HepG2 (cell line): ENCODE results near the gene CLDND2. TPM values are rescaled to one million over a fixed set of nuclear protein-coding genes. Genes with fewer than 3 reads are reported as not detected.

Experiments
- BCL3 ChIP-seq: sonication (generic); formaldehyde crosslinking; IDR thresholded peaks from 2 replicates; pipeline ENCODE4 v1.5.1; 2020; ENCODE audit warnings: mild to moderate bottlenecking, missing genetic modification reagents, moderate library complexity
- BORCS8-MEF2B ChIP-seq: sonication (generic); formaldehyde crosslinking; IDR thresholded peaks from 2 replicates; pipeline ENCODE4 v1.8.0; 2022; ENCODE audit warnings: mild to moderate bottlenecking, missing genetic modification reagents
- DMAP1 ChIP-seq: IDR thresholded peaks from 2 replicates; pipeline ENCODE4 v1.6.1; 2016
- FIP1L1 ChIP-seq: fragments of 200-400 bp; formaldehyde crosslinking; IDR thresholded peaks from 2 replicates; pipeline ENCODE4 v1.6.1; 2018; ENCODE audit warnings: low read depth, mild to moderate bottlenecking, low read length, moderate library complexity, borderline replicate concordance; ENCODE audit not compliant: insufficient read depth
- FOSL1 ChIP-seq: sonication (generic); formaldehyde crosslinking; IDR thresholded peaks from 2 replicates; pipeline ENCODE4 v1.9.0; 2021; ENCODE audit warnings: missing genetic modification reagents, borderline replicate concordance
- HNRNPH1 ChIP-seq: fragments of 200-400 bp; formaldehyde crosslinking; optimal IDR thresholded peaks from 2 replicates; pipeline ENCODE3; 2017; ENCODE audit warnings: mild to moderate bottlenecking, low read depth, low read length
- IKZF4 ChIP-seq: sonication (generic); formaldehyde crosslinking; IDR thresholded peaks from 2 replicates; pipeline ENCODE4 v1.5.1; 2020; ENCODE audit warnings: borderline replicate concordance, mild to moderate bottlenecking, low read depth, missing genetic modification reagents; ENCODE audit errors: not compliant biosample characterization
- MEIS2 ChIP-seq: sonication (generic); formaldehyde crosslinking; IDR thresholded peaks from 2 replicates; pipeline ENCODE4 v1.9.0; 2021; ENCODE audit warnings: mild to moderate bottlenecking, missing genetic modification reagents
- RAD21 ChIP-seq: fragments of 450-650 bp; formaldehyde crosslinking; IDR thresholded peaks from 2 replicates; pipeline ENCODE4 v1.5.0; 2020; ENCODE audit warnings: mild to moderate bottlenecking
- RXRB ChIP-seq: IDR thresholded peaks from 2 replicates; pipeline ENCODE4 v1.6.1; 2016; ENCODE audit warnings: borderline replicate concordance, missing genetic modification reagents, missing compliant biosample characterization
- TAF1 ChIP-seq: sonication (generic); formaldehyde crosslinking; IDR thresholded peaks from 2 replicates; pipeline ENCODE4 v1.4.0; 2020; ENCODE audit warnings: missing genetic modification reagents
- TERF1 ChIP-seq: sonication (generic); formaldehyde crosslinking; IDR thresholded peaks from 2 replicates; pipeline ENCODE4 v1.8.0; 2022; ENCODE audit warnings: mild to moderate bottlenecking, missing genetic modification reagents, moderate library complexity
- XRCC5 ChIP-seq: fragments of 200-400 bp; formaldehyde crosslinking; optimal IDR thresholded peaks from 2 replicates; pipeline ENCODE3; 2017; ENCODE audit warnings: mild to moderate bottlenecking, low read length
- ZBTB49 ChIP-seq: sonication (generic); formaldehyde crosslinking; IDR thresholded peaks from 2 replicates; pipeline ENCODE4 v1.4.0; 2020; ENCODE audit warnings: missing genetic modification reagents, borderline replicate concordance
- ZFYVE20 ChIP-seq: sonication (generic); formaldehyde crosslinking; IDR thresholded peaks from 2 replicates; pipeline ENCODE4 v1.8.0; 2023; ENCODE audit warnings: low read depth, mild to moderate bottlenecking, moderate library complexity, missing genetic modification reagents, borderline replicate concordance
- ZNF232 ChIP-seq: sonication (generic); formaldehyde crosslinking; IDR thresholded peaks from 2 replicates; pipeline ENCODE4 v1.4.0; 2020; ENCODE audit warnings: missing genetic modification reagents, borderline replicate concordance
- ZNF570 ChIP-seq: sonication (generic); formaldehyde crosslinking; IDR thresholded peaks from 2 replicates; pipeline ENCODE4 v1.4.0; 2020; ENCODE audit warnings: mild to moderate bottlenecking, missing genetic modification reagents, borderline replicate concordance
- ZNF672 ChIP-seq: sonication (generic); formaldehyde crosslinking; IDR thresholded peaks from 2 replicates; pipeline ENCODE4 v1.8.1; 2022; ENCODE audit warnings: missing genetic modification reagents
- ZNF724P ChIP-seq: sonication (generic); formaldehyde crosslinking; IDR thresholded peaks from 2 replicates; pipeline ENCODE4 v1.8.0; 2022; ENCODE audit warnings: missing genetic modification reagents, borderline replicate concordance
- ZNF75D ChIP-seq: sonication (generic); formaldehyde crosslinking; IDR thresholded peaks from 2 replicates; pipeline ENCODE4 v1.8.1; 2023; ENCODE audit warnings: missing genetic modification reagents, mild to moderate bottlenecking, borderline replicate concordance
- ZSCAN5A ChIP-seq: sonication (generic); formaldehyde crosslinking; IDR thresholded peaks from 2 replicates; pipeline ENCODE4 v1.8.0; 2022; ENCODE audit warnings: mild to moderate bottlenecking, missing genetic modification reagents, borderline replicate concordance
- polyA plus RNA-seq, 8 experiments: library from polyadenylated mRNA; depleted of rRNA in 3 of 8; stranded (reverse) in 7 of 8; unstranded in 1 of 8; fragments of >200 nt; fragmentation: Illumina TruSeq in 4 of 8; extraction: Trizol in 4 of 8; gene quantifications; 2 replicates each; pipeline versions ENCODE4 v1.2.1 to v1.2.3, GENCODE V29; 2011 to 2016; ENCODE audit warnings: low read depth in 4 of 8, missing spikeins in 1 of 8, mixed read lengths in 1 of 8; ENCODE audit not compliant: insufficient read depth in 1 of 8
- total RNA-seq, 5 experiments: library from RNA; depleted of rRNA; stranded (reverse); fragments of >200 nt; fragmentation: Illumina TruSeq; extraction: Trizol; gene quantifications; 2 replicates each; pipeline ENCODE4 v1.2.3, GENCODE V29; 2016; ENCODE audit warnings: low read depth in 1 of 5

CLDND2 gene
- total and polyA plus RNA-seq, 2 of the 13 experiments (the other 11 are each of a cell fraction or from before 2014, with no cell fraction given), result 0.84 to 1.8 TPM

- TF ChIP-seq BCL3 (peak; percentile 24; the same call in 1 of the 2 replicates), ZNF724P (CRISPR knock-in tag) (peak; percentile 72; the same call in 1 of the 2 replicates), HNRNPH1 (peak; percentile 90), RAD21 (CRISPR knock-in tag) (peak; percentile 37; the same call in 1 of the 2 replicates), ZNF672 (CRISPR knock-in tag) (no peak), ZNF75D (CRISPR knock-in tag) (no peak), TERF1 (CRISPR knock-in tag) (no peak), ZBTB49 (CRISPR knock-in tag) (0 out of 2 replicates have a peak, but pooled peaks have one; percentile 17), ZNF570 (CRISPR knock-in tag) (no peak), IKZF4 (peak; percentile 19), ZNF232 (CRISPR knock-in tag) (peak; percentile 62; the same call in 1 of the 2 replicates), MEIS2 (CRISPR knock-in tag) (peak; percentile 12; the same call in 1 of the 2 replicates), ZSCAN5A (CRISPR knock-in tag) (peak; percentile 89), DMAP1 (CRISPR knock-in tag) (peak; percentile 4; the same call in 1 of the 2 replicates), FOSL1 (CRISPR knock-in tag) (no peak), TAF1 (CRISPR knock-in tag) (peak; percentile 82), RXRB (CRISPR knock-in tag) (peak; percentile 98), BORCS8-MEF2B (CRISPR knock-in tag) (0 out of 2 replicates have a peak, but pooled peaks have one; percentile 61), XRCC5 (peak; percentile 19), FIP1L1 (0 out of 2 replicates have a peak, but pooled peaks have one; percentile 60), ZFYVE20 (CRISPR knock-in tag) (0 out of 2 replicates have a peak, but pooled peaks have one; percentile 26)
Observed at GRCh38 chr19:51366389-51367254, 2.2 kb downstream of the CLDND2 start (continued).
